Endothelial cell of umbilical vein (primary cell): Measurements from ENCODE around the gene C19orf25. TPM values are rescaled to one million over a fixed set of nuclear protein-coding genes. Genes with fewer than 3 reads are reported as not detected.

ENCODE experiments used
- BruUV-seq: library from RNA; stranded (reverse); fragments of 400-500 nt; replicated peaks from 2 replicates; lab custom pipeline; 2021; lab: Mats Ljungman, UMichigan
- CTCF ChIA-PET: fragments of 300-600, 350-600 bp; sonication (Branson Sonifier 250); formaldehyde crosslinking; loops from one replicate; lab custom pipeline; 2021; ENCODE audit warnings: antibody characterized with exemption, inconsistent platforms; lab: Charles Lee
- POLR2A ChIA-PET: fragments of 300-600, 350-600 bp; sonication (Branson Sonifier 250); formaldehyde crosslinking; loops from one replicate; lab custom pipeline; 2021; ENCODE audit warnings: antibody characterized with exemption, inconsistent platforms; lab: Charles Lee
- DNase-seq: peaks from one replicate; pipeline ENCODE4 v3.0.0-alpha.2; 2011; ENCODE audit warnings: low read depth, low spot score
- FAIRE-seq: peaks from 2 replicates; lab custom pipeline; 2011; peaks lifted over from hg19 to GRCh38; lab: Jason Lieb, UNC
- H2AFZ ChIP-seq: 2 replicates; pipeline ENCODE4 v1.6.0; 2012; ENCODE audit warnings: low read depth, low read length, control low read depth, inconsistent platforms
- H3K27ac ChIP-seq: 2 replicates; pipeline ENCODE4 v1.5.1; 2011; ENCODE audit warnings: low read depth, mild to moderate bottlenecking, control low read depth, low read length, moderate library complexity; ENCODE audit not compliant: insufficient read depth
- H3K27me3 ChIP-seq, 2 experiments: 2 replicates each; pipeline versions ENCODE4 v1.6.0 to v1.6.1; 2011; ENCODE audit warnings: low read length in 2 of 2, mixed read lengths in 1 of 2; ENCODE audit not compliant: control insufficient read depth in 2 of 2, insufficient read depth in 2 of 2
- H3K36me3 ChIP-seq, 2 experiments: 2 replicates in 1 of 2; 3 replicates in 1 of 2; pipeline ENCODE4 v1.5.1; 2011; ENCODE audit warnings: low read length in 2 of 2, mild to moderate bottlenecking in 1 of 2, moderate library complexity in 1 of 2; ENCODE audit not compliant: control insufficient read depth in 2 of 2, insufficient read depth in 2 of 2; ENCODE audit errors: extremely low read depth in 1 of 2
- H3K4me1 ChIP-seq: 3 replicates; pipeline ENCODE4 v1.5.1; 2011; ENCODE audit warnings: mild to moderate bottlenecking, low read length; ENCODE audit not compliant: control insufficient read depth, insufficient read depth; ENCODE audit errors: extremely low read depth
- H3K4me2 ChIP-seq: 2 replicates; pipeline ENCODE4 v1.6.1; 2011; ENCODE audit warnings: low read length, control low read depth, mixed read lengths; ENCODE audit not compliant: insufficient read depth
- H3K4me3 ChIP-seq, 3 experiments: fragments of 200-600 bp in 1 of 3; sonication (generic), shearing (Covaris generic) in 1 of 3; replicated peaks in 1 of 3; 2 replicates each; pipeline ENCODE4 v1.5.1; 2011 to 2016; ENCODE audit warnings: control low read depth in 3 of 3, low read length in 3 of 3, mild to moderate bottlenecking in 2 of 3, inconsistent platforms in 1 of 3, low read depth in 1 of 3, moderate library complexity in 1 of 3; ENCODE audit not compliant: insufficient read depth in 1 of 3
- H3K79me2 ChIP-seq: 2 replicates; pipeline ENCODE4 v1.6.0; 2012; ENCODE audit warnings: low read length, inconsistent platforms; ENCODE audit not compliant: control insufficient read depth, insufficient read depth
- H3K9ac ChIP-seq: replicated peaks from 2 replicates; pipeline ENCODE3; 2011; ENCODE audit warnings: low read length, control low read depth; ENCODE audit not compliant: insufficient read depth; ENCODE audit errors: extremely low read depth
- H3K9me1 ChIP-seq: replicated peaks from 3 replicates; pipeline ENCODE4 v1.6.0; 2011; ENCODE audit warnings: mild to moderate bottlenecking, low read length; ENCODE audit not compliant: control insufficient read depth, insufficient read depth; ENCODE audit errors: extremely low read depth
- H3K9me3 ChIP-seq: replicated peaks from 2 replicates; pipeline ENCODE4 v1.5.1; 2012; ENCODE audit warnings: low read length, inconsistent platforms; ENCODE audit not compliant: control insufficient read depth, insufficient read depth
- H4K20me1 ChIP-seq: replicated peaks from 2 replicates; pipeline ENCODE3; 2011; ENCODE audit warnings: mild to moderate bottlenecking, low read length; ENCODE audit not compliant: control insufficient read depth, insufficient read depth; ENCODE audit errors: extremely low read depth
- EZH2 ChIP-seq: IDR thresholded peaks from 2 replicates; pipeline ENCODE4 v1.6.1; 2012; ENCODE audit warnings: borderline replicate concordance, low read depth, mild to moderate bottlenecking, moderate library complexity, low read length, inconsistent platforms; ENCODE audit not compliant: severe bottlenecking
- JUN ChIP-seq: IDR thresholded peaks from 2 replicates; pipeline ENCODE4 v1.6.1; 2011; ENCODE audit warnings: borderline replicate concordance, low read depth; ENCODE audit not compliant: insufficient read length, insufficient read depth
- POLR2AphosphoS5 ChIP-seq: IDR thresholded peaks from 2 replicates; pipeline ENCODE4 v1.6.1; 2012; ENCODE audit warnings: low read depth, mild to moderate bottlenecking, control low read depth, low read length, moderate library complexity; ENCODE audit not compliant: insufficient read depth
- dilution Hi-C: fragments of 300-500 bp; cut with MboI; formaldehyde crosslinking; loops from one replicate; pipeline ENCODE4 v1.15.0; 2019; ENCODE audit warnings: low sequenced_read_pairs; ENCODE audit not compliant: extremely low pct_ligation_motif_present
- intact Hi-C: fragments of 100-400 bp; cut with micrococcal nuclease; formaldehyde crosslinking; loops from one replicate; pipeline ENCODE4 v1.10.0; 2022
- polyA plus RNA-seq, 4 experiments: library from polyadenylated mRNA; depleted of rRNA in 3 of 4; stranded (reverse) in 3 of 4; unstranded in 1 of 4; fragments of >200 nt; gene quantifications; 2 replicates each; pipeline versions ENCODE4 v1.2.1 to v1.2.3, GENCODE V29; 2011 to 2012; ENCODE audit warnings: missing spikeins in 1 of 4
- total RNA-seq: library from RNA; stranded (reverse); gene quantifications from 2 replicates; pipeline ENCODE4 v1.2.3, GENCODE V29; 2021
- TF ChIP-seq, protein P1 (sequence below), 2 donors: IDR thresholded peaks; 1 replicate in 1 of 2; 2 replicates in 1 of 2; pipeline ENCODE4 v1.5.1; 2011; ENCODE audit warnings: low read length in 2 of 2, mild to moderate bottlenecking in 2 of 2, moderate library complexity in 2 of 2, control low read depth in 1 of 2, inconsistent platforms in 1 of 2, low read depth in 1 of 2; ENCODE audit not compliant: insufficient read depth in 1 of 2; ENCODE audit errors: extremely low read depth in 1 of 2

The C19orf25 gene
- total and polyA plus RNA-seq, 2 donors (not counting 3 experiments of a cell fraction or from before 2014, with no cell fraction given), result 28.0 to 34.6 TPM

DNA sequence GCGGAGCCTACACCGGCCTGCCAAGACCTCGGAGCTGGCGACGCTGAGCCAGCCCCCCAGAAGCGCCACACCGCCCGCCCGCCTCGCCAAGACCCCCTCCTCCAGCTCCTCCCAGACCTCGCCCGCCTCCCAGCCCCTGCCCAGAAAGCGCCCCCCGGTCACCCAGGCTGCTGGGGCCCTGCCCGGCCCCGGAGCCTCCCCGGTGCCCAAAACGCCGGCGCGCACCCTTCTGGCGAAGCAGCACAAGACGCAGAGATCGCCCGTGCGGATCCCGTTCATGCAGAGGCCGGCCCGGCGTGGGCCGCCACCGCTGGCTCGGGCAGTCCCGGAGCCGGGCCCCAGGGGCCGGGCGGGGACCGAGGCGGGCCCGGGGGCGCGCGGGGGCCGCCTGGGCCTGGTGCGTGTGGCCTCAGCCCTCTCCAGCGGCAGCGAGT lies 10.2 kb downstream of the C19orf25 start:
- Histone ChIP-seq H3K9me3 (no peaks in the 10 kb centered on the region), H3K27me3 (peaks cover 44 to 83% of the 10 kb centered on the region in 2 experiments), H3K4me2 (no peak overlapping the region), H2AFZ (no peak overlapping the region), H3K4me1 (peaks cover 5% of the 10 kb centered on the region), H3K36me3 (no peaks in the 10 kb centered on the region), H3K79me2 (no peaks in the 10 kb centered on the region), H3K27ac (no peak overlapping the region), H4K20me1 (no peaks in the 10 kb centered on the region), H3K4me3 (no peak overlapping the region), H3K9ac (no peak overlapping the region), H3K9me1 (no peaks in the 10 kb centered on the region)
- BruUV-seq, result no TSS peak
- no peak for FAIRE-seq
- intact Hi-C loops (no loop called here), dilution Hi-C loops (no loop called here)
- DNase-seq, result no peak
- ChIA-PET POLR2A (no interaction called here), CTCF (interaction anchor here (3.6 kb wide), 1 partner anchor 24 kb away, joined by 11 read pairs; no protein-coding TSS in a partner anchor)
- TF ChIP-seq, protein P1, sequence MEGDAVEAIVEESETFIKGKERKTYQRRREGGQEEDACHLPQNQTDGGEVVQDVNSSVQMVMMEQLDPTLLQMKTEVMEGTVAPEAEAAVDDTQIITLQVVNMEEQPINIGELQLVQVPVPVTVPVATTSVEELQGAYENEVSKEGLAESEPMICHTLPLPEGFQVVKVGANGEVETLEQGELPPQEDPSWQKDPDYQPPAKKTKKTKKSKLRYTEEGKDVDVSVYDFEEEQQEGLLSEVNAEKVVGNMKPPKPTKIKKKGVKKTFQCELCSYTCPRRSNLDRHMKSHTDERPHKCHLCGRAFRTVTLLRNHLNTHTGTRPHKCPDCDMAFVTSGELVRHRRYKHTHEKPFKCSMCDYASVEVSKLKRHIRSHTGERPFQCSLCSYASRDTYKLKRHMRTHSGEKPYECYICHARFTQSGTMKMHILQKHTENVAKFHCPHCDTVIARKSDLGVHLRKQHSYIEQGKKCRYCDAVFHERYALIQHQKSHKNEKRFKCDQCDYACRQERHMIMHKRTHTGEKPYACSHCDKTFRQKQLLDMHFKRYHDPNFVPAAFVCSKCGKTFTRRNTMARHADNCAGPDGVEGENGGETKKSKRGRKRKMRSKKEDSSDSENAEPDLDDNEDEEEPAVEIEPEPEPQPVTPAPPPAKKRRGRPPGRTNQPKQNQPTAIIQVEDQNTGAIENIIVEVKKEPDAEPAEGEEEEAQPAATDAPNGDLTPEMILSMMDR (IDR thresholded peaks at IDR 0.05; ENCODE audit: extremely low read depth in 1 of 2, insufficient read depth in 1 of 2, low read depth in 1 of 2, low read length in 2 of 2), result peak in 1 of 2 donors; percentile 13
- TF ChIP-seq JUN, result no peak

DNA sequence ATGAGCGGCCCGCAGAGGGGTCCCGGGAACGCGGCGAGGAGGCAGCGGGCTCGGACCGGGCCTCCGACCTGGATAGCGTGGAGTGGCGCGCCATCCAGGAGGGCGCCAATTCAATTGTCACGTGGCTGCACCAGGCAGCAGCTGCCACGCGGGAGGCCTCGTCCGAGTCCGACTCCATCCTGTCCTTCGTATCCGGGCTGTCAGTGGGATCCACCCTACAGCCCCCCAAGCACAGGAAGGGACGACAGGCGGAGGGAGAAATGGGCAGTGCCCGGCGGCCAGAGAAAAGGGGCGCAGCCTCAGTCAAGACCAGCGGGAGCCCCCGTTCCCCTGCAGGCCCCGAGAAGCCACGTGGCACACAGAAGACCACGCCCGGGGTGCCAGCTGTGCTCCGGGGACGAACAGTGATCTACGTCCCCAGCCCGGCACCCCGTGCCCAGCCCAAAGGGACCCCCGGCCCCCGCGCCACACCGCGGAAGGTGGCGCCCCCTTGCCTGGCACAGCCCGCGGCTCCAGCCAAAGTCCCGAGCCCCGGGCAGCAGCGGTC lies 10.7 kb downstream of the C19orf25 start:
- H3K9me1 ChIP-seq, result no peaks in the 10 kb centered on the region
- FAIRE-seq (no peak), DNase-seq (no peak)
- no TSS peak for BruUV-seq
- no peak overlapping the region for H2AFZ ChIP-seq
- CTCF ChIA-PET, result interaction anchor here (3.6 kb wide), 1 partner anchor 23 kb away, joined by 11 read pairs; no protein-coding TSS in a partner anchor
- intact Hi-C loops, result no loop called here
- H3K36me3 ChIP-seq, result no peaks in the 10 kb centered on the region
- H3K27ac ChIP-seq, result no peak overlapping the region
- no peaks in the 10 kb centered on the region for H4K20me1 ChIP-seq
- H3K4me2 ChIP-seq, result no peak overlapping the region
- POLR2A ChIA-PET, result no interaction called here
- no peak overlapping the region for H3K4me3 ChIP-seq
- TF ChIP-seq EZH2 (peak; percentile 56), POLR2AphosphoS5 (no peak)
- dilution Hi-C loops, result no loop called here
- no peak overlapping the region for H3K9ac ChIP-seq
- no peaks in the 10 kb centered on the region for H3K79me2 ChIP-seq
- H3K9me3 ChIP-seq, result no peaks in the 10 kb centered on the region
- H3K27me3 ChIP-seq, result peaks cover 44 to 81% of the 10 kb centered on the region in 2 experiments
- peaks cover 5% of the 10 kb centered on the region for H3K4me1 ChIP-seq
